OCI-LY7 (cell line): ENCODE data around the gene SAXO2. TPM values are rescaled to one million over a fixed set of nuclear protein-coding genes. Genes with fewer than 3 reads are reported as not detected.

ENCODE experiments used
- BruUV-seq: library from RNA; stranded (reverse); fragments of 400-500 nt; replicated peaks from 2 replicates; lab custom pipeline; 2021; lab: Mats Ljungman, UMichigan
- CTCF ChIA-PET: fragments of 300-600 bp; sonication (Branson Sonifier 250); formaldehyde crosslinking; loops from one replicate; lab custom pipeline; 2022; ENCODE audit warnings: antibody characterized with exemption; ENCODE audit not compliant: unreplicated experiment; lab: Charles Lee
- POLR2A ChIA-PET: fragments of 300-600 bp; sonication (Branson Sonifier 250); formaldehyde crosslinking; loops from one replicate; lab custom pipeline; 2022; ENCODE audit warnings: antibody characterized with exemption; lab: Charles Lee
- DNase-seq: peaks from one replicate; pipeline ENCODE4 v3.0.0-alpha.2; 2015; ENCODE audit warnings: low spot score
- H2AFZ ChIP-seq: fragments of 200-600 bp; sonication (generic), shearing (Covaris generic); 2 replicates; pipeline ENCODE4 v1.6.1; 2014; ENCODE audit warnings: mild to moderate bottlenecking, antibody characterized with exemption, low read length, moderate library complexity
- H3K27ac ChIP-seq: fragments of 200-600 bp; sonication (generic); 2 replicates; pipeline ENCODE4 v1.5.1; 2014; ENCODE audit warnings: mixed run types, low read depth, mild to moderate bottlenecking, moderate library complexity, low read length, inconsistent platforms; ENCODE audit not compliant: poor library complexity, severe bottlenecking
- H3K36me3 ChIP-seq: fragments of 200-600 bp; sonication (generic); 2 replicates; pipeline ENCODE4 v1.6.1; 2014; ENCODE audit warnings: mild to moderate bottlenecking, antibody characterized with exemption, low read length, moderate library complexity, mixed read lengths; ENCODE audit not compliant: insufficient read depth
- H3K4me1 ChIP-seq: fragments of 200-600 bp; sonication (generic); 2 replicates; pipeline ENCODE4 v1.5.1; 2014; ENCODE audit warnings: mild to moderate bottlenecking, low read length; ENCODE audit not compliant: insufficient read depth, poor library complexity, severe bottlenecking
- H3K4me2 ChIP-seq: fragments of 200-600 bp; sonication (generic); 2 replicates; pipeline ENCODE4 v1.6.1; 2014; ENCODE audit warnings: mild to moderate bottlenecking, low read length
- H3K4me3 ChIP-seq: fragments of 200-600 bp; sonication (generic); 2 replicates; pipeline ENCODE4 v1.5.1; 2014; ENCODE audit warnings: mild to moderate bottlenecking, low read depth, low read length; ENCODE audit not compliant: poor library complexity, severe bottlenecking
- H3K79me2 ChIP-seq: fragments of 200-600 bp; sonication (generic); 2 replicates; pipeline ENCODE4 v1.6.1; 2016; ENCODE audit warnings: low read depth, mild to moderate bottlenecking, low read length, moderate library complexity, mixed read lengths; ENCODE audit not compliant: insufficient read depth
- H3K9me2 ChIP-seq: fragments of 200-600 bp; sonication (generic); 2 replicates; pipeline ENCODE4 v1.6.1; 2016; ENCODE audit warnings: mild to moderate bottlenecking, low read length, mixed read lengths; ENCODE audit not compliant: insufficient read depth
- H3K9me3 ChIP-seq: fragments of 200-600 bp; sonication (generic); 2 replicates; pipeline ENCODE4 v1.6.1; 2014; ENCODE audit warnings: mild to moderate bottlenecking, mixed run types, low read length, mixed read lengths
- H4K20me1 ChIP-seq: fragments of 200-600 bp; sonication (generic); 2 replicates; pipeline ENCODE4 v1.6.1; 2014; ENCODE audit warnings: mild to moderate bottlenecking, antibody characterized with exemption, low read length, moderate library complexity, mixed read lengths; ENCODE audit not compliant: insufficient read depth
- EZH2phosphoT487 ChIP-seq: fragments of 200-600 bp; sonication (generic); IDR thresholded peaks from 2 replicates; pipeline ENCODE4 v1.6.1; 2018; ENCODE audit warnings: low read depth, borderline replicate concordance, mild to moderate bottlenecking, mixed run types, antibody characterized with exemption, low read length, moderate library complexity, mixed read lengths
- intact Hi-C: fragments of 100-400 bp; cut with micrococcal nuclease; formaldehyde crosslinking; loops from one replicate; pipeline ENCODE4 v1.10.0; 2022; ENCODE audit not compliant: unreplicated experiment
- total RNA-seq, 2 experiments: library from RNA; depleted of rRNA in 1 of 2; stranded (reverse); fragments of >200 nt in 1 of 2; shearing (Covaris generic) in 1 of 2; gene quantifications; 2 replicates each; pipeline ENCODE4 v1.2.3, GENCODE V29; 2014 to 2022
- TF ChIP-seq, protein P1 (sequence below): fragments of 200-600 bp; sonication (generic); conservative IDR thresholded peaks from 2 replicates; pipeline ENCODE4 v1.5.1; 2014; ENCODE audit warnings: mild to moderate bottlenecking, antibody characterized with exemption, low read length, moderate library complexity, mixed read lengths

SAXO2 gene
- total RNA-seq, 2 experiments from 2014 or later = 1.9 to 6.5 TPM

DNA sequence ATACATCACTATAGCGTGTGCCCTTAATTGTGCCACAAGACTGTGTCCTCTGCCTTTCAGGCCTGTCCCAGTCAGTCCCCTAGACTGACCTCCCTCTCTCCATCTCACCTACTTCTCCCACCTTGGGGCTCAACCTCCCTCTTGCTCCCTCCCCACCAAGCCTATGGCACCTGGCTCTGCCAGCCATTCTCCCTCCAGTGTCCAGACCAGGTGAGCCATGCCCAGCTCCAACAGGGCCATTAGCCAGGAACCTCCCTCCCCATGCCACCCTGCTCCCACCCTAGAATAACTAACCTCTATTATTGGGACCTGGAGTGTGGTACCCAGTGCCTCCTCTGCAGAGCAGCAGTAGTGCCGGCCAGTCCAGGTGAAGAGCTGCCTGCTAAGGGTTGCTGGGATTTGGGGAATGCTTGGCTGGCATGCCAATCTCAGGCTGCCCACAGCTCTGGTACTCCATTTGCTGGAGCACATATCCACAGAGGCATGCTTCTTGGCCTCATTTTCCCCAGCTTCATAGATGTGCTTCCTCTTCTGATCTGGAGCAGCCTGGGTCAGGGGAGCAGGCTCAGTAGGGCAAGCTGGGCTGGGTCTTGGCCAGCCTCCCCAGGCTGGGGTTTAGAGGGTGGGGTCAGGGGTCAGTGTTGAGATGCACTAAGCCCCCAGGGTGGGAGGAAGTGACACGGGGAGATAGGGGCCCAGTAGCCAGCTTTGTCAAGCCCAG, 38.8 kb downstream of the SAXO2 start:
- Histone ChIP-seq H3K4me3 (no peak overlapping the region), H3K79me2 (no peaks in the 10 kb centered on the region), H2AFZ (no peak overlapping the region), H3K9me3 (no peaks in the 10 kb centered on the region), H3K4me2 (no peak overlapping the region), H3K9me2 (no peaks in the 10 kb centered on the region), H3K4me1 (no peaks in the 10 kb centered on the region), H4K20me1 (no peaks in the 10 kb centered on the region), H3K27ac (no peak overlapping the region), H3K36me3 (no peaks in the 10 kb centered on the region)
- TF ChIP-seq, protein P1, sequence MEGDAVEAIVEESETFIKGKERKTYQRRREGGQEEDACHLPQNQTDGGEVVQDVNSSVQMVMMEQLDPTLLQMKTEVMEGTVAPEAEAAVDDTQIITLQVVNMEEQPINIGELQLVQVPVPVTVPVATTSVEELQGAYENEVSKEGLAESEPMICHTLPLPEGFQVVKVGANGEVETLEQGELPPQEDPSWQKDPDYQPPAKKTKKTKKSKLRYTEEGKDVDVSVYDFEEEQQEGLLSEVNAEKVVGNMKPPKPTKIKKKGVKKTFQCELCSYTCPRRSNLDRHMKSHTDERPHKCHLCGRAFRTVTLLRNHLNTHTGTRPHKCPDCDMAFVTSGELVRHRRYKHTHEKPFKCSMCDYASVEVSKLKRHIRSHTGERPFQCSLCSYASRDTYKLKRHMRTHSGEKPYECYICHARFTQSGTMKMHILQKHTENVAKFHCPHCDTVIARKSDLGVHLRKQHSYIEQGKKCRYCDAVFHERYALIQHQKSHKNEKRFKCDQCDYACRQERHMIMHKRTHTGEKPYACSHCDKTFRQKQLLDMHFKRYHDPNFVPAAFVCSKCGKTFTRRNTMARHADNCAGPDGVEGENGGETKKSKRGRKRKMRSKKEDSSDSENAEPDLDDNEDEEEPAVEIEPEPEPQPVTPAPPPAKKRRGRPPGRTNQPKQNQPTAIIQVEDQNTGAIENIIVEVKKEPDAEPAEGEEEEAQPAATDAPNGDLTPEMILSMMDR = no peak
- no peak for TF ChIP-seq EZH2phosphoT487
- ChIA-PET CTCF (no interaction called here), POLR2A (no interaction called here)
- DNase-seq = no peak
- BruUV-seq = no TSS peak
- intact Hi-C loops = no loop called here

DNA sequence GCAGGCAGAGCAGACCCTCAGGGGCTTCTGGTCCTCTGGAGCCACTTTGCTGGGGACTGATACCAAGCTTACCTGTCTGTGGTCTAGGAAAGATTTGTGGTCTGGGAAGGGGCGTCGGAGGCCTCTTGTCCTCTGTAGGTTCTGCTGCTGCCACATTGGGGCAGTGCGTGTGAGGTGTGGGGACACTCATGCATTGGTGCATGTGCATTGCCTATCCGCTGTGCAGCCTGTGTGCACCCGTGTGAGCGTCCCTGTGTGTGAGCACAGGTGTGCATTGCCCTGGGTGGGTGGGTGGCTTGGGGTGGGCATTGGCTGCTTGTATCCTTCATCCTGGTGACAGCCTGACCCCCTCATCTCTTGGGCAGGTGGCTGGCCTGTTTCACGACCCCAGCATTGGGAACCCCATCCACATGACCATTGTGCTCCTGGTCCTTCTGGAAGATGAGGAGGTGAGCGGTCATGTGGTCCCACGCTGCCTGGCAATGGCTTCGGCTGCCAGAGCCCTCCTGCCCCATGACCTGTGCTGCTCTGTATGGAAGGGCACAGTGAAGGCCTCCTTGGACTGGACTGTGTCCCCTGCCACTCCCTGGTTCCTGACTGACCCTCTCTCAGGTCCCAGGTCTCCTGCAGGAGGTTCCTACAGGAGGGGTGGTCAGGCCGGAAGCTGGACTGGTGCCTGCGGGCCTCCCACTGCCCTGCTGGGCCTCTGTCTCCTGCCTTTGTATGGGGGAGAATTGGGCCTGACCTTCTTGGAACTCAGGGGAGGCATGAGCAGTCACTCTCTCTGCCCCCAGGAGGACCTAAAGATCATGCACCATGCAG, 41.5 kb downstream of the SAXO2 start:
- Histone ChIP-seq H3K4me1 (no peaks in the 10 kb centered on the region), H2AFZ (no peak overlapping the region), H3K27ac (no peak overlapping the region), H3K36me3 (no peaks in the 10 kb centered on the region), H3K9me3 (no peaks in the 10 kb centered on the region), H3K79me2 (no peaks in the 10 kb centered on the region), H3K9me2 (no peaks in the 10 kb centered on the region), H3K4me2 (no peak overlapping the region), H3K4me3 (no peak overlapping the region), H4K20me1 (no peaks in the 10 kb centered on the region)
- no peak for DNase-seq
- ChIA-PET POLR2A (interaction anchor here (0.6 kb wide), 1 partner anchor 258 kb away, joined by 5 read pairs; no protein-coding TSS in a partner anchor), CTCF (no interaction called here)
- TF ChIP-seq, protein P1 = no peak
- TF ChIP-seq EZH2phosphoT487 = no peak
- intact Hi-C loops = no loop called here
- BruUV-seq = no TSS peak

DNA sequence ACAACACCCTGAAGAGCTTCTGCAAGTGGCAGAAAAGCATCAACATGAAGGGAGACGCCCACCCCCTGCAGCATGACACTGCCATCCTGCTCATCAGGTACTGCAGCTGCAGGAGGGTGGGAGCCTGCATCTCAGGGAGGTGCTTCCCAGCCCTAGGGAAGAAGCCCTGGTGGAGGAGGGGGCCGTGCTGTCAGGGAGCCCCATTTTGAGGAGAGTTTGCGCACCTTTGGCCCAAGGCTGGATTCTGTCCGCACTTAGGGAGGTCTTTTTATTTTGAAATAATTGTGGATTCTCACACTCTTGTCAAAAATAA, 42.1 kb downstream of the SAXO2 start:
- no peaks in the 10 kb centered on the region for H3K9me2 ChIP-seq
- H3K27ac ChIP-seq = no peak overlapping the region
- H3K36me3 ChIP-seq = no peaks in the 10 kb centered on the region
- no peak overlapping the region for H2AFZ ChIP-seq
- ChIA-PET POLR2A (no interaction called here), CTCF (no interaction called here)
- no peak overlapping the region for H3K4me2 ChIP-seq
- no TSS peak for BruUV-seq
- no peaks in the 10 kb centered on the region for H3K4me1 ChIP-seq
- H4K20me1 ChIP-seq = no peaks in the 10 kb centered on the region
- intact Hi-C loops = no loop called here
- TF ChIP-seq, protein P1 = no peak
- TF ChIP-seq EZH2phosphoT487 = no peak
- no peak for DNase-seq
- no peaks in the 10 kb centered on the region for H3K79me2 ChIP-seq
- H3K4me3 ChIP-seq = no peak overlapping the region
- no peaks in the 10 kb centered on the region for H3K9me3 ChIP-seq
